Measurements from ENCODE around the gene TBC1D24. TPM values are rescaled to one million over a fixed set of nuclear protein-coding genes. Genes with fewer than 3 reads are reported as not detected.

The TBC1D24 gene
- total and polyA plus RNA-seq, 2 donors (not counting 1 experiment from before 2014, with no cell fraction given): 7.1 to 9.4 TPM

GRCh38 chr16:2512735-2513404, 37.9 kb downstream of the TBC1D24 start:
- Histone ChIP-seq H3K4me2 (replicated peaks; ENCODE audit: low read depth, low read length, poor library complexity, severe bottlenecking) (peak overlapping the region; percentile 91), H3K79me2 (ENCODE audit: control insufficient read depth, insufficient read depth, low read length) (peaks cover 70% of the 10 kb centered on the region), H4K20me1 (ENCODE audit: control insufficient read depth, insufficient read depth, low read length, poor library complexity, severe bottlenecking) (peaks cover 34% of the 10 kb centered on the region), H3K4me1 (ENCODE audit: control insufficient read depth in 2 of 2, insufficient read depth in 2 of 2, low read length in 2 of 2) (peaks cover 80 to 88% of the 10 kb centered on the region in 2 donors), H3K27ac (ENCODE audit: low read length in 2 of 2) (peak overlapping the region; percentile 94 to 99), H3K27me3 (replicated peaks in 1 of 4; ENCODE audit: control extremely low read depth in 1 of 4, control insufficient read depth in 3 of 4, insufficient read depth in 4 of 4, low read length in 3 of 4) (no peaks in the 10 kb centered on the region), H2AFZ (ENCODE audit: insufficient read depth, low read depth, low read length, poor library complexity, severe bottlenecking) (peak overlapping the region; percentile 63), H3K36me3 (replicated peaks in 1 of 2; ENCODE audit: control extremely low read depth in 1 of 2, control insufficient read depth in 1 of 2, extremely low read depth in 1 of 2, insufficient read depth in 2 of 2, low read length in 1 of 2) (peaks cover 0 to 8% of the 10 kb centered on the region in 2 experiments), H3K9ac (ENCODE audit: low read length) (peak overlapping the region; percentile 98), H3K4me3 (ENCODE audit: control extremely low read depth in 1 of 5, extremely low read depth in 1 of 5, insufficient read depth in 1 of 5, low read depth in 2 of 5, low read length in 4 of 5) (peak overlapping the region in 4 of 5 experiments; percentile 37 to 96 (median 84)), H3K9me3 (ENCODE audit: control extremely low read depth in 1 of 3, control insufficient read depth in 2 of 3, insufficient read depth in 1 of 3, low read length in 2 of 3) (no peaks in the 10 kb centered on the region)
- H3K9me3 Mint-ChIP-seq (ENCODE audit: insufficient read depth): no peaks in the 10 kb centered on the region
- peak overlapping the region; percentile 96 for H3K4me3 Mint-ChIP-seq
- H3K27me3 Mint-ChIP-seq: no peaks in the 10 kb centered on the region
- DNase-seq (no peak), ATAC-seq (ENCODE audit: low read depth) (no peak)
- peaks cover 82% of the 10 kb centered on the region for H3K4me1 Mint-ChIP-seq
- 51% methylated on average over 13 of the region's 15 CpGs for WGBS (ENCODE audit: insufficient coverage)
- peak overlapping the region; percentile 99 for H3K27ac Mint-ChIP-seq
- ChIA-PET CTCF (interaction anchor here (1.0 to 1.8 kb wide), 2 partner anchors 12 to 318 kb away, joined by 4 to 5 read pairs; no protein-coding TSS in a partner anchor), POLR2A (interaction anchor here (1.5 to 3.7 kb wide), 2 partner anchors 19 to 358 kb away, joined by 3 to 25 read pairs; partner anchors contain the start of genes CEMP1 and TRAF7)
- no peak for TF ChIP-seq CTCF (IDR thresholded peaks at IDR 0.05)
- TF ChIP-seq EZH2 (IDR thresholded peaks at IDR 0.05; ENCODE audit: borderline replicate concordance, insufficient read depth, low read depth, low read length, poor library complexity, severe bottlenecking): no peak
- intact Hi-C loops (cut with micrococcal nuclease): loop anchor here (1.0 kb wide), 5 partner anchors 19 to 358 kb away; partner anchors contain the start of genes MLST8 and TRAF7

Measured in B cell (primary cell).